Thoracic aorta (tissue), 2 donors: ENCODE data around the gene IL1A. TPM values are rescaled to one million over a fixed set of nuclear protein-coding genes. Genes with fewer than 3 reads are reported as not detected.

Experiments
- ATAC-seq: fragments of 150-250 bp; one replicate; pipeline ENCODE4 v1.8.0; 2017; ENCODE audit warnings: low read depth; ENCODE audit not compliant: insufficient number of reproducible peaks, low FRiP score
- DNase-seq: peaks from one replicate; pipeline ENCODE4 v3.0.0-alpha.2; 2020; ENCODE audit warnings: low spot score
- H3K27ac ChIP-seq, 2 donors: fragments of 200-600 bp; sonication (generic); 1 replicate in 1 of 2; 2 replicates in 1 of 2; pipeline ENCODE4 v1.5.1; 2016; ENCODE audit warnings: mild to moderate bottlenecking in 2 of 2, moderate library complexity in 2 of 2
- H3K27me3 ChIP-seq: fragments of 200-600 bp; sonication (generic); replicated peaks from 2 replicates; pipeline ENCODE4 v1.6.0; 2016; ENCODE audit warnings: mild to moderate bottlenecking; ENCODE audit not compliant: insufficient read depth
- H3K36me3 ChIP-seq: fragments of 200-600 bp; sonication (generic); one replicate; pipeline ENCODE4 v1.5.1; 2016
- H3K4me1 ChIP-seq, 2 donors: fragments of 200-600 bp; sonication (generic); 1 replicate in 1 of 2; 2 replicates in 1 of 2; pipeline versions ENCODE4 v1.5.1 to v1.6.0; 2016; ENCODE audit warnings: low read depth in 2 of 2, mild to moderate bottlenecking in 1 of 2; ENCODE audit not compliant: control insufficient read depth in 1 of 2
- H3K4me3 ChIP-seq: fragments of 200-600 bp; sonication (generic); 2 replicates; pipeline ENCODE4 v1.5.1; 2016; ENCODE audit warnings: mild to moderate bottlenecking
- H3K9me3 ChIP-seq: fragments of 200-600 bp; sonication (generic); 2 replicates; pipeline ENCODE4 v1.5.1; 2016
- total RNA-seq, 2 donors: library from RNA; depleted of rRNA; stranded (reverse); fragments of >200 nt; gene quantifications; one replicate each; pipeline versions ENCODE4 v1.1.0 to v1.2.3, GENCODE V29; 2016
- TF ChIP-seq, protein P1 (sequence below): fragments of 200-600 bp; sonication (generic); IDR thresholded peaks from one replicate; pipeline ENCODE4 v1.5.1; 2019; ENCODE audit warnings: antibody characterized with exemption

The IL1A gene
- total RNA-seq, 2 donors from 2014 or later: 0.56 TPM; not detected in 1

DNA sequence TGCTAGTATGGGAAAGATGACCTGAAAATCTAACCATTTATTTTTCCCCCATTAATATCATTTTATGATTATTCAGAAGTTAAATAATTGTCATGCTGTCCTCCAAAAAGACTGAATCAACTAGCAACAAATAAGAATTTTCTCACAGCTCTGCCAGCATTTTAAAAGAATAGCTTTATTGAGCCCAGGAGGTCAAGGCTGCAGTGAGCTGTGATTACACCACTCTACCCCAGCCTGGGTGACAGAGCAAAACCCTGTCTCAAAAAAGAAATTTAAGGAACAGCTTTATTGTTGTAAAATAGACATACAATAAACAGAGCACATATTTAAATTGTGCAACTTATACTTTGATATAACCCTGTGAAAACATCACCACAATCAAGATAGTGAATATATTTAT lies 24.8 kb upstream of the IL1A start:
- TF ChIP-seq, protein P1, sequence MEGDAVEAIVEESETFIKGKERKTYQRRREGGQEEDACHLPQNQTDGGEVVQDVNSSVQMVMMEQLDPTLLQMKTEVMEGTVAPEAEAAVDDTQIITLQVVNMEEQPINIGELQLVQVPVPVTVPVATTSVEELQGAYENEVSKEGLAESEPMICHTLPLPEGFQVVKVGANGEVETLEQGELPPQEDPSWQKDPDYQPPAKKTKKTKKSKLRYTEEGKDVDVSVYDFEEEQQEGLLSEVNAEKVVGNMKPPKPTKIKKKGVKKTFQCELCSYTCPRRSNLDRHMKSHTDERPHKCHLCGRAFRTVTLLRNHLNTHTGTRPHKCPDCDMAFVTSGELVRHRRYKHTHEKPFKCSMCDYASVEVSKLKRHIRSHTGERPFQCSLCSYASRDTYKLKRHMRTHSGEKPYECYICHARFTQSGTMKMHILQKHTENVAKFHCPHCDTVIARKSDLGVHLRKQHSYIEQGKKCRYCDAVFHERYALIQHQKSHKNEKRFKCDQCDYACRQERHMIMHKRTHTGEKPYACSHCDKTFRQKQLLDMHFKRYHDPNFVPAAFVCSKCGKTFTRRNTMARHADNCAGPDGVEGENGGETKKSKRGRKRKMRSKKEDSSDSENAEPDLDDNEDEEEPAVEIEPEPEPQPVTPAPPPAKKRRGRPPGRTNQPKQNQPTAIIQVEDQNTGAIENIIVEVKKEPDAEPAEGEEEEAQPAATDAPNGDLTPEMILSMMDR: no peak
- no peak for ATAC-seq
- no peaks in the 10 kb centered on the region for H3K27me3 ChIP-seq
- no peak overlapping the region for H3K4me3 ChIP-seq
- H3K27ac ChIP-seq: no peak overlapping the region
- no peaks in the 10 kb centered on the region for H3K9me3 ChIP-seq
- no peaks in the 10 kb centered on the region for H3K36me3 ChIP-seq
- DNase-seq: no peak
- no peaks in the 10 kb centered on the region for H3K4me1 ChIP-seq

DNA sequence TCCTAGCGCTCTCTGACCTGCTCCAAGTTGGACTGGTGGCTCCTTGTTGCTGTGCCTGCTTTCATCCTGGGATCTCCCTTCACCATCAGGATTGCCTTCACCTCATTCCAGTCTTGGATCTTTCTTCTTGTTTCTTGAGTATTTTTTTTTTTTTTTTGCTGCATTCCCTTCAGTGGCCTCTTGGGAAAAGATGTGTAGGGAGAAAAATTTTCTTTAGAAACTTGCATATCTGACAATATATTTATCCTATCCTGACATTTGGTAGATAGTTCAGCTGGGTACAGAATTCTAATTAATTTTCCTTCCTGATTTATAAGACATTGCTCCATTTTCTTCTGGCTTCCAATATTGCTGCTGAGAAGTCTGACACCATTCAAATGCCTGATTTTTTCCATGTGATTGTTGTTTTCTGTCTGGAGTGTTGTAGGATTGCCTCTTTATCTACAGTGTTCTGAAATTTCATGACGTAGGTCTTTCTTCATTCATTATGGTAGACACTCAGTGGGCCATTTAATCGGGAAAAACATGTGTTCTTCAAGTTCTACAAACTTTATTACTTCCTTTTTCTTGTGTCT lies 23.0 kb upstream of the IL1A start:
- H3K36me3 ChIP-seq: no peaks in the 10 kb centered on the region
- TF ChIP-seq, protein P1: no peak
- ATAC-seq: no peak
- no peaks in the 10 kb centered on the region for H3K27me3 ChIP-seq
- no peak for DNase-seq
- H3K4me1 ChIP-seq: no peaks in the 10 kb centered on the region
- no peak overlapping the region for H3K4me3 ChIP-seq
- H3K9me3 ChIP-seq: no peaks in the 10 kb centered on the region
- H3K27ac ChIP-seq: no peak overlapping the region

DNA sequence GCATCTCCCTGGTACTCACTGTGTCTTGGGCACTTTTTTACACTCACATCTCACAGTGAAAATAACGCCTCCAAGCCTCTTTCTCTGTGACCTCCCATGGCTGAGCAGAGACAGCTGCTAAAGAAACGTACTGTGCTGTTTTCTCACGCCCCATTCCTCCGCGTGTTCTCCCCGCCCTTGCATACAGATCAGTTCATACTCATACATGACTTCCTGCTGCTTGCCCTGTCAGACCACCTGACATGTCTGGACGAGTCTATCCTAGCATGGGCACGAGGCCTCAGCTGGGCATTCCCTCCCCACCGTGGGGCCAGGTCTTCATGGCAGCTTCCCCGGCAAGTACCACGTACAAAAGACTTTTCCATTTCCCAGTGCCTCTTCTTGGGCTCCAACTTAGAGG lies 21.2 kb upstream of the IL1A start:
- DNase-seq (no peak), ATAC-seq (no peak)
- H3K27ac ChIP-seq: no peak overlapping the region
- H3K27me3 ChIP-seq: no peaks in the 10 kb centered on the region
- H3K4me3 ChIP-seq: no peak overlapping the region
- no peaks in the 10 kb centered on the region for H3K36me3 ChIP-seq
- H3K9me3 ChIP-seq: no peaks in the 10 kb centered on the region
- H3K4me1 ChIP-seq: no peaks in the 10 kb centered on the region
- TF ChIP-seq, protein P1: no peak

DNA sequence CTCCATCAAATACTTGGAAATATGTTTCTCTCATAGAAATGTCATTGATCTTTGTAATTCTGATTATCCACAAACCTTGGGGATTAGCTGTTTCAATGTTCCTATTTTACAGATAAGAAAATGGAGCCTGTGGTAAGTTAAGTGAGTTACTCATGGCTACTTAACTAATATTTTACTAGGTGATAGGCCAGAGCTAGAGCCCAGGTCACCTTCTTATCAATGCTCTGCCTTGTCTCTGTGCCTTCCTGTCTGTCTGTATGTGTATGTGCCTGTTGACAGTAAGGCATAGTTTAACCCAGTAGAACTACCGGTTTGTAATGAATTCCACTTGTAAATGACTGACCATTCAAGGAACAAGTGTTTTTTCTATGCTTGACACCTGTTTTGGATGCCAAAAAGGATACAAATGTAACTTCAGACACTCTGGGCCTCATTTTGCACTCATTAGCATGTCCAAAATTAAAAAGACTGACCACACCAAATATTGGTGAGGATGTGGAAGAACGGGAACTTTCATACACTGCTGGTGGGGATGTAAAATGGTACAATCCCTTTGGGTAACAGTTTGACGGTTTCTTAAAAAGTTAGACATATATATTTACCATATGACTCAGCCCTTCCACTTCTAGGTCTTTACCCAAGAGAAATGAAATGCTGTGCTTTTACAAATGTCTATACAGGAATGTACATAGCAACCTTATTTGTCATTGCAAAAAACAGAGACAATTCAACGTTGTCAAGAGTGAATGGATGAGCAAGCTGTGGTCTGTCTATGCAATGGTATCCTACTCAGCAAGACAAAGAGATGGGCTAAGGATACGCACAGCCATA lies 19.6 kb upstream of the IL1A start:
- DNase-seq: no peak
- no peaks in the 10 kb centered on the region for H3K27me3 ChIP-seq
- no peaks in the 10 kb centered on the region for H3K9me3 ChIP-seq
- TF ChIP-seq, protein P1: no peak
- H3K36me3 ChIP-seq: no peaks in the 10 kb centered on the region
- ATAC-seq: no peak
- H3K4me3 ChIP-seq: no peak overlapping the region
- H3K27ac ChIP-seq: no peak overlapping the region
- no peaks in the 10 kb centered on the region for H3K4me1 ChIP-seq

DNA sequence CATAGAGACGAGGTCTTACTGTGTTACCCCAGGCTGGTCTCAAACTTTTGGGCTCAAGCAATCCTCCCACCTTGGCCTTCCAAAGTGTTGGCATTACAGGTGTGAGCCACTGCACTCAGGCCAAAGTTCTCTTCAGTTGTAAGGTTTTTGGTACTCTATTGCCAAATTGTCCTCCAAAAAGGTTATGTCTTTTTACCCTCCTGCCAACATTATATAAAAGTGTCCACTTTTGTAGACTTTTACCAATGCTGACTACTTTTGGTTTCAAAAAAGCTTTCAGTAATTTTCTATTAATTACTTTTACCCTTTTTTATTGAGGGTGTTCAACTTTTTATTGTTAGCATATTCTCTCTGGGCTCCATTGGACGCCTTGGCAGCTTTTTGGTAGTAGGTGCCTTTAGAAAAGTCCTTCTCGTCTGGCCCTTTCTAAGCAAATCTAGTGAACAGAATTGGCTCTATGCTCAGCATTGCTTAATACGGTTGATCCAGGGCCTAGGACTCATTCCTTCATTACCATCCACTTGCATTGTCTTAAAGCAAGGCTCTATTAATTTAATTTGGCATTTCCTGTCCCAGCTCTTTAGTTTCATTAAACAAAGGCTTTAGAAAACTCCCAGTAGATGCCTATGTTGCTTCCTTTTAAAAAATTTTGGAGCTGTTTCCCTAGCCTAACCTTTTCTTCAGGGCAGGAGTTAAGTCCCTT lies 16.7 kb upstream of the IL1A start:
- no peak for ATAC-seq
- H3K4me3 ChIP-seq: no peak overlapping the region
- H3K4me1 ChIP-seq: no peaks in the 10 kb centered on the region
- H3K27me3 ChIP-seq: no peaks in the 10 kb centered on the region
- no peak for DNase-seq
- TF ChIP-seq, protein P1: no peak
- H3K9me3 ChIP-seq: no peaks in the 10 kb centered on the region
- no peak overlapping the region for H3K27ac ChIP-seq
- H3K36me3 ChIP-seq: no peaks in the 10 kb centered on the region
